ENCODE data around the gene BTG2. TPM values are rescaled to one million over a fixed set of nuclear protein-coding genes. Genes with fewer than 3 reads are reported as not detected.

The BTG2 gene, protein sequence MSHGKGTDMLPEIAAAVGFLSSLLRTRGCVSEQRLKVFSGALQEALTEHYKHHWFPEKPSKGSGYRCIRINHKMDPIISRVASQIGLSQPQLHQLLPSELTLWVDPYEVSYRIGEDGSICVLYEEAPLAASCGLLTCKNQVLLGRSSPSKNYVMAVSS
- total RNA-seq (2021; ENCODE audit: unreplicated experiment) (24.2 TPM), Bru-seq, nascent RNA (percentile 88 among the genes with signal in this experiment), BruChase-seq, experiment 1, labeled RNA remaining after a 6-hour chase (percentile 70 among the genes with signal in this experiment), BruChase-seq, experiment 2, labeled RNA remaining after a 2-hour chase (percentile 92 among the genes with signal in this experiment)
- polyA plus RNA-seq (2012), result 19.0 and 20.9 TPM in 2 replicates
- long read RNA-seq, transcript BTG2-201 (2 exons, 2,712 nt), result major isoform, 38 of 43 reads
- long read RNA-seq, partial matches to known transcripts, result 5 of 43 reads
- long read RNA-seq, other reads (novel, unspliced or antisense), result 0 of 43 reads

DNA sequence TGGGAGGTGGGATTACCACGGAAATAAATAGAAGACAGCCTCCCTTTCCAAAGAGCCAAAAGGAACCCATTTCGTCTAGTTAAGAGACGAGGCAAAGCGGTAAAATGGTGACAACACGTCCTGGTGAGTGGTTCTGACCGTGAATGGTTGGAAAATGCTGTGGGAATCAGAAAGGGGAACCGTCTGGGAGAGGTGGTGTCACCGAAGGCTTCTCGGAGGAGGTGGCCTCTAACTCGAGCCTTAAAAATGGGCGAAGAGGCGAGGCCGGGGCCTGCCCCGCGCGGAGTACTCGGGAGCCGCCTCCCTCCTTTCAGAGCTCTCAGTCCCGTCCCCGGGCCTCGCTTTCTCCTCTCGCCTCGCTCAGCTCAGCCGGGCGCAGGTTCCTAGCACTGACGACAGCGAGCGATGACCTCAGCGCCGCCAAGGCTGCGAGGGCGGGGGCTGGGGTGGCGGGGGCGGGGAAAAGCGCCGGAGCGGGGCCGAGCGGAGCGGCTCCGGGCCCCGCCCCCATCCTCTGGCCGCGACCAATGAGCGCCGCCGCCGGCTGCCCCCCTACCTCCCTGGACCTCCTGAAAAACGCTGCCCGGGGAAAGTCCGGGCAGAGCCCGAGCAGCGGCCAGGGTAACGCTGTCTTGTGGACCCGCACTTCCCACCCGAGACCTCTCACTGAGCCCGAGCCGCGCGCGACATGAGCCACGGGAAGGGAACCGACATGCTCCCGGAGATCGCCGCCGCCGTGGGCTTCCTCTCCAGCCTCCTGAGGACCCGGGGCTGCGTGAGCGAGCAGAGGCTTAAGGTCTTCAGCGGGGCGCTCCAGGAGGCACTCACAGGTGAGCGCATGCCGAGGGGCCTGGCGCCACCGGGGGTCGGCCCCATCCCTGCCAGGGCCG lies at the start of gene BTG2:
TSS of gene BTG2 (plus strand) at position 601 of the 890 bp plus-strand sequence. CDS start at position 689, 88 bp downstream.
- BruUV-seq (replicated peaks), result TSS peak; percentile 92
- DNase-seq (ENCODE audit: low read depth, low spot score) (peak; percentile 66), ATAC-seq (peak; percentile 89)
- RAD21 ChIA-PET (ENCODE audit: low non-redundant PET in 1 of 2, low total read pairs in 2 of 2, uncharacterized antibody in 2 of 2, unreplicated experiment in 2 of 2), result no interaction called here
- Histone ChIP-seq H3K4me2 (ENCODE audit: low read length) (peak within 1 kb of the TSS; percentile 75), H3K79me2 (ENCODE audit: insufficient read depth, low read length) (peaks cover 25% of the 10 kb centered on the region; the same call in 1 of the 2 replicates), H3K9ac (ENCODE audit: low read length) (peak within 1 kb of the TSS; percentile 91), H3K9me2 (ENCODE audit: insufficient read depth) (no peaks in the 10 kb centered on the region), H3K4me1 (ENCODE audit: control insufficient read depth in 1 of 2, insufficient read depth in 2 of 2, low read length in 2 of 2) (peaks cover 12 to 29% of the 10 kb centered on the region in 2 experiments; a peak in 3 of 4 replicates), H3K27me3 (ENCODE audit: insufficient read depth, low read length) (no peaks in the 10 kb centered on the region), H3K4me3 (replicated peaks in 1 of 2; ENCODE audit: low read depth in 1 of 2, low read length in 2 of 2) (peak within 1 kb of the TSS; percentile 89 to 97), H4K20me1 (ENCODE audit: insufficient read depth) (no peaks in the 10 kb centered on the region), H2AFZ (ENCODE audit: low read depth, low read length, poor library complexity, severe bottlenecking) (peak within 1 kb of the TSS; percentile 79), H3K36me3 (ENCODE audit: control insufficient read depth in 1 of 2, insufficient read depth in 2 of 2, low read length in 2 of 2) (peaks cover 0 to 9% of the 10 kb centered on the region in 2 experiments; a peak in 2 of 4 replicates), H3K9me3 (ENCODE audit: control insufficient read depth in 1 of 2, insufficient read depth in 1 of 2, low read depth in 1 of 2, low read length in 2 of 2) (no peaks in the 10 kb centered on the region), H3K27ac (ENCODE audit: low read depth, low read length) (peak within 1 kb of the TSS; percentile 89)
- POLR2A ChIA-PET, result interaction anchor here (0.6 to 2.4 kb wide), 16 partner anchors 10 to 754 kb away, joined by 3 to 11 read pairs (median 3); partner anchors contain the start of gene PRELP
- intact Hi-C loops (cut with micrococcal nuclease), result no loop called here
- CTCF ChIA-PET, result interaction anchor here (0.6 to 2.5 kb wide), 3 partner anchors 32 to 221 kb away, joined by 3 to 8 read pairs (median 5); no protein-coding TSS in a partner anchor
- TF ChIP-seq SP1 (IDR thresholded peaks at IDR 0.05; ENCODE audit: low read depth), result no peak
- no peak for TF ChIP-seq RAD21 (IDR thresholded peaks at IDR 0.05; ENCODE audit: low read depth)
- TF ChIP-seq JUND (IDR thresholded peaks at IDR 0.05), result peak; percentile 28; the same call in 1 of the 2 replicates
- TF ChIP-seq EGR1 (IDR thresholded peaks at IDR 0.05; ENCODE audit: low read depth), result peak; percentile 54
- TF ChIP-seq YY1 (IDR thresholded peaks at IDR 0.05; ENCODE audit: extremely low read depth, insufficient replicate concordance, low read depth, low read length), result no peak
- TF ChIP-seq EZH2phosphoT487 (IDR thresholded peaks at IDR 0.05; ENCODE audit: borderline replicate concordance), result no peak
- TF ChIP-seq SIN3A (IDR thresholded peaks at IDR 0.05; ENCODE audit: low read depth), result peak; percentile 86
- TF ChIP-seq CBX3 (IDR thresholded peaks at IDR 0.05; ENCODE audit: low read depth), result no peak
- TF ChIP-seq, protein P1, sequence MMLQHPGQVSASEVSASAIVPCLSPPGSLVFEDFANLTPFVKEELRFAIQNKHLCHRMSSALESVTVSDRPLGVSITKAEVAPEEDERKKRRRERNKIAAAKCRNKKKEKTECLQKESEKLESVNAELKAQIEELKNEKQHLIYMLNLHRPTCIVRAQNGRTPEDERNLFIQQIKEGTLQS (IDR thresholded peaks at IDR 0.05), result no peak
- peak; percentile 39; the same call in 1 of the 2 replicates for TF ChIP-seq ZFX (IDR thresholded peaks at IDR 0.05)
- TF ChIP-seq ZNF274 (IDR thresholded peaks at IDR 0.05; ENCODE audit: low read depth, low read length), result no peak
- TF ChIP-seq ELF1 (IDR thresholded peaks at IDR 0.05; ENCODE audit: borderline replicate concordance, low read depth), result no peak
- TF ChIP-seq, protein P2, sequence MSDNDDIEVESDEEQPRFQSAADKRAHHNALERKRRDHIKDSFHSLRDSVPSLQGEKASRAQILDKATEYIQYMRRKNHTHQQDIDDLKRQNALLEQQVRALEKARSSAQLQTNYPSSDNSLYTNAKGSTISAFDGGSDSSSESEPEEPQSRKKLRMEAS (IDR thresholded peaks at IDR 0.05), result peak; percentile 15; the same call in 1 of the 2 replicates
- no peak for TF ChIP-seq TCF7L2 (IDR thresholded peaks at IDR 0.05; ENCODE audit: borderline replicate concordance, extremely low read depth, insufficient read depth, insufficient read length)
- TF ChIP-seq, protein P3, sequence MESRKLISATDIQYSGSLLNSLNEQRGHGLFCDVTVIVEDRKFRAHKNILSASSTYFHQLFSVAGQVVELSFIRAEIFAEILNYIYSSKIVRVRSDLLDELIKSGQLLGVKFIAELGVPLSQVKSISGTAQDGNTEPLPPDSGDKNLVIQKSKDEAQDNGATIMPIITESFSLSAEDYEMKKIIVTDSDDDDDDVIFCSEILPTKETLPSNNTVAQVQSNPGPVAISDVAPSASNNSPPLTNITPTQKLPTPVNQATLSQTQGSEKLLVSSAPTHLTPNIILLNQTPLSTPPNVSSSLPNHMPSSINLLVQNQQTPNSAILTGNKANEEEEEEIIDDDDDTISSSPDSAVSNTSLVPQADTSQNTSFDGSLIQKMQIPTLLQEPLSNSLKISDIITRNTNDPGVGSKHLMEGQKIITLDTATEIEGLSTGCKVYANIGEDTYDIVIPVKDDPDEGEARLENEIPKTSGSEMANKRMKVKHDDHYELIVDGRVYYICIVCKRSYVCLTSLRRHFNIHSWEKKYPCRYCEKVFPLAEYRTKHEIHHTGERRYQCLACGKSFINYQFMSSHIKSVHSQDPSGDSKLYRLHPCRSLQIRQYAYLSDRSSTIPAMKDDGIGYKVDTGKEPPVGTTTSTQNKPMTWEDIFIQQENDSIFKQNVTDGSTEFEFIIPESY (IDR thresholded peaks at IDR 0.05; ENCODE audit: extremely low read depth, insufficient replicate concordance, low read length), result peak; percentile 10
- no peak for TF ChIP-seq SRF (IDR thresholded peaks at IDR 0.05; ENCODE audit: low read depth)
- TF ChIP-seq, protein P4, sequence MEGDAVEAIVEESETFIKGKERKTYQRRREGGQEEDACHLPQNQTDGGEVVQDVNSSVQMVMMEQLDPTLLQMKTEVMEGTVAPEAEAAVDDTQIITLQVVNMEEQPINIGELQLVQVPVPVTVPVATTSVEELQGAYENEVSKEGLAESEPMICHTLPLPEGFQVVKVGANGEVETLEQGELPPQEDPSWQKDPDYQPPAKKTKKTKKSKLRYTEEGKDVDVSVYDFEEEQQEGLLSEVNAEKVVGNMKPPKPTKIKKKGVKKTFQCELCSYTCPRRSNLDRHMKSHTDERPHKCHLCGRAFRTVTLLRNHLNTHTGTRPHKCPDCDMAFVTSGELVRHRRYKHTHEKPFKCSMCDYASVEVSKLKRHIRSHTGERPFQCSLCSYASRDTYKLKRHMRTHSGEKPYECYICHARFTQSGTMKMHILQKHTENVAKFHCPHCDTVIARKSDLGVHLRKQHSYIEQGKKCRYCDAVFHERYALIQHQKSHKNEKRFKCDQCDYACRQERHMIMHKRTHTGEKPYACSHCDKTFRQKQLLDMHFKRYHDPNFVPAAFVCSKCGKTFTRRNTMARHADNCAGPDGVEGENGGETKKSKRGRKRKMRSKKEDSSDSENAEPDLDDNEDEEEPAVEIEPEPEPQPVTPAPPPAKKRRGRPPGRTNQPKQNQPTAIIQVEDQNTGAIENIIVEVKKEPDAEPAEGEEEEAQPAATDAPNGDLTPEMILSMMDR (IDR thresholded peaks at IDR 0.05 in 2 of 3, conservative IDR thresholded peaks at IDR 0.05 in 1 of 3; ENCODE audit: borderline replicate concordance in 1 of 3, insufficient read depth in 1 of 3, low read depth in 2 of 3, low read length in 2 of 3), result no peak
- TF ChIP-seq EZH2 (IDR thresholded peaks at IDR 0.05), result no peak
- no peak for TF ChIP-seq CEBPB (IDR thresholded peaks at IDR 0.05; ENCODE audit: low read depth)
